Mammary epithelial cell (primary cell): ENCODE measurements around the gene PXDC1.

Experiments used
- EZH2 ChIP-seq: IDR thresholded peaks from 2 replicates; pipeline ENCODE4 v1.6.1; 2012; ENCODE audit warnings: low read length, inconsistent platforms, borderline replicate concordance
- TF ChIP-seq, protein P1 (sequence below), 2 donors: IDR thresholded peaks in 1 of 2; conservative IDR thresholded peaks in 1 of 2; 2 replicates each; pipeline ENCODE4 v1.5.1; 2011 to 2012; ENCODE audit warnings: inconsistent platforms in 2 of 2, low read length in 2 of 2, mild to moderate bottlenecking in 2 of 2, control low read depth in 1 of 2, low read depth in 1 of 2; ENCODE audit not compliant: insufficient read depth in 1 of 2; ENCODE audit errors: extremely low read depth in 1 of 2

DNA sequence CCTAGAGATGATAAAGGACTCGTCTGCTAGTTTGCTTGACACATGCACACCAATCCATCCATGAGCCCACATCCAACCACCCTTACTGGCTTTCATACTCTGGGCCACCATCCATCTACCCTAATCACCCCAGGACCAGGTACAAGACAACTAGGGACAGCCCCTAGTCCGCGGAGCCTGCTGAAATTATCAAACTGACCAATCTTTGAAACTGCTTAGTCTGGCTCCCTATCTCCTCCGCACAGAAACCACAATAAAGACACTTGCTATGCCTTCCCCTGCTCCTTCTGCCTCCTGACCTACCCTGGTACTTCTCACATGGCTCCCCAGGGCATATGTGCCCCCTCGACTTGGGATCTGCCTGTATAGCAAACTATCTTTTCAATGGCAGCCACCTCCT lies 33.1 kb downstream of the PXDC1 start:
- TF ChIP-seq, protein P1, sequence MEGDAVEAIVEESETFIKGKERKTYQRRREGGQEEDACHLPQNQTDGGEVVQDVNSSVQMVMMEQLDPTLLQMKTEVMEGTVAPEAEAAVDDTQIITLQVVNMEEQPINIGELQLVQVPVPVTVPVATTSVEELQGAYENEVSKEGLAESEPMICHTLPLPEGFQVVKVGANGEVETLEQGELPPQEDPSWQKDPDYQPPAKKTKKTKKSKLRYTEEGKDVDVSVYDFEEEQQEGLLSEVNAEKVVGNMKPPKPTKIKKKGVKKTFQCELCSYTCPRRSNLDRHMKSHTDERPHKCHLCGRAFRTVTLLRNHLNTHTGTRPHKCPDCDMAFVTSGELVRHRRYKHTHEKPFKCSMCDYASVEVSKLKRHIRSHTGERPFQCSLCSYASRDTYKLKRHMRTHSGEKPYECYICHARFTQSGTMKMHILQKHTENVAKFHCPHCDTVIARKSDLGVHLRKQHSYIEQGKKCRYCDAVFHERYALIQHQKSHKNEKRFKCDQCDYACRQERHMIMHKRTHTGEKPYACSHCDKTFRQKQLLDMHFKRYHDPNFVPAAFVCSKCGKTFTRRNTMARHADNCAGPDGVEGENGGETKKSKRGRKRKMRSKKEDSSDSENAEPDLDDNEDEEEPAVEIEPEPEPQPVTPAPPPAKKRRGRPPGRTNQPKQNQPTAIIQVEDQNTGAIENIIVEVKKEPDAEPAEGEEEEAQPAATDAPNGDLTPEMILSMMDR (conservative IDR thresholded peaks at IDR 0.05 in 1 of 2, IDR thresholded peaks at IDR 0.05 in 1 of 2; ENCODE audit: extremely low read depth in 1 of 2, insufficient read depth in 1 of 2, low read depth in 1 of 2, low read length in 2 of 2) = no peak
- TF ChIP-seq EZH2 = no peak
